RWPE1 (cell line): ENCODE results near the gene ZDHHC3.
"Not testable (repeated sequence)": the region's sequence is repeated elsewhere in the genome, so short reads cannot be mapped to it uniquely, and the experiment has no call there.

ENCODE experiments used
- CTCF ChIA-PET: fragments of 350-600 bp; sonication (Branson Sonifier 250); formaldehyde crosslinking; extraction: SDS; loops from one replicate; lab custom pipeline; 2021; lab: Yijun Ruan, JAX
- POLR2A ChIA-PET: fragments of 400-600 bp; formaldehyde crosslinking; extraction: SDS; loops from one replicate; lab custom pipeline; 2020; ENCODE audit warnings: antibody characterized with exemption; ENCODE audit not compliant: low non-redundant PET; lab: Yijun Ruan, JAX
- DNase-seq: peaks from one replicate; pipeline ENCODE4 v3.0.0; 2012; ENCODE audit warnings: low spot score
- H3K27ac ChIP-seq: fragments of 450-650 bp; 2 replicates; pipeline ENCODE4 v1.5.1; 2017
- TF ChIP-seq, protein P1 (sequence below): fragments of 450-650 bp; conservative IDR thresholded peaks from 2 replicates; pipeline ENCODE4 v1.5.1; 2017; ENCODE audit warnings: low read depth, mild to moderate bottlenecking

ZDHHC3 gene

DNA sequence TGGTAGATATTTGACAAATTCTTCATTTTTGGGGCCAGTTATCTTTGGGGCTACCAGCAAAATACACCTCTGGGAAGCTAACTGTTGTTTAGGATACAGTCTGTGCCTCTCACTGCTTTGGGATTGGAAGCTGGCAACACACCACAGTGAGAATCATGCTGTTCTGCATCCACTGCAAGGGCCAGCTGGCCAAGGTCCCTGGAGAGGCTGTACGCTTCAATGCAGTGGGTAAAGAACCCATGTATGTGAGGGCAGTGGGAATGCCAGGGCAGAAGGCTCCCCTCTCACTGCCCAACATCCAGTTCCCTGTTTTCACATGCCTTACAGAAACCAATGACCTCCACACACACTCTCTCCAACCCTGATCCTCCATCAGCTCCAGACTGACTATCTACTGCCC lies 20.1 kb downstream of the ZDHHC3 start:
- CTCF ChIA-PET: interaction anchor here (0.6 kb wide), 1 partner anchor 18 kb away, joined by 4 read pairs; no protein-coding TSS in a partner anchor
- DNase-seq: no peak
- TF ChIP-seq, protein P1, sequence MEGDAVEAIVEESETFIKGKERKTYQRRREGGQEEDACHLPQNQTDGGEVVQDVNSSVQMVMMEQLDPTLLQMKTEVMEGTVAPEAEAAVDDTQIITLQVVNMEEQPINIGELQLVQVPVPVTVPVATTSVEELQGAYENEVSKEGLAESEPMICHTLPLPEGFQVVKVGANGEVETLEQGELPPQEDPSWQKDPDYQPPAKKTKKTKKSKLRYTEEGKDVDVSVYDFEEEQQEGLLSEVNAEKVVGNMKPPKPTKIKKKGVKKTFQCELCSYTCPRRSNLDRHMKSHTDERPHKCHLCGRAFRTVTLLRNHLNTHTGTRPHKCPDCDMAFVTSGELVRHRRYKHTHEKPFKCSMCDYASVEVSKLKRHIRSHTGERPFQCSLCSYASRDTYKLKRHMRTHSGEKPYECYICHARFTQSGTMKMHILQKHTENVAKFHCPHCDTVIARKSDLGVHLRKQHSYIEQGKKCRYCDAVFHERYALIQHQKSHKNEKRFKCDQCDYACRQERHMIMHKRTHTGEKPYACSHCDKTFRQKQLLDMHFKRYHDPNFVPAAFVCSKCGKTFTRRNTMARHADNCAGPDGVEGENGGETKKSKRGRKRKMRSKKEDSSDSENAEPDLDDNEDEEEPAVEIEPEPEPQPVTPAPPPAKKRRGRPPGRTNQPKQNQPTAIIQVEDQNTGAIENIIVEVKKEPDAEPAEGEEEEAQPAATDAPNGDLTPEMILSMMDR: no peak
- no peak overlapping the region for H3K27ac ChIP-seq
- POLR2A ChIA-PET: no interaction called here

DNA sequence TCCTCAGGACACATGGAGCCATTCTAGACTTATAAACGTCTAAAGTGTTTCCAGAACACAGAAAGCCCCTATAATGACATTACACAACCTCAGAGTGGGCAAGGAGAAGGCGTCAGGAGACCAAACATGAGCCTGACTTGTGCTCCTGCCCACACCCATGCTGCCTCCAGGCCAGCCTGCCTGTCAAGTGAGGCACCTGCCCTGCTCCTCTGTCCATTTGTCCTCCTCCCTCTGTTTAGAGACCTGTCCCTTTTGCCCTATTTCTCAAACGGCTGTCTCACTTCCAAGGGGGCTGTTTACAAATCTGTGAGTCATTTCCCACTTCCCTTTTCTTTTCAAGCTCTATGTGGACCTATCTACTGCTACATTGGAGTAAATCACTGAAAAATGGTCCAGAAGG lies 21.0 kb downstream of the ZDHHC3 start:
- CTCF ChIA-PET: no interaction called here
- peak; percentile 12 for DNase-seq
- no peak overlapping the region for H3K27ac ChIP-seq
- TF ChIP-seq, protein P1: no peak
- POLR2A ChIA-PET: no interaction called here

DNA sequence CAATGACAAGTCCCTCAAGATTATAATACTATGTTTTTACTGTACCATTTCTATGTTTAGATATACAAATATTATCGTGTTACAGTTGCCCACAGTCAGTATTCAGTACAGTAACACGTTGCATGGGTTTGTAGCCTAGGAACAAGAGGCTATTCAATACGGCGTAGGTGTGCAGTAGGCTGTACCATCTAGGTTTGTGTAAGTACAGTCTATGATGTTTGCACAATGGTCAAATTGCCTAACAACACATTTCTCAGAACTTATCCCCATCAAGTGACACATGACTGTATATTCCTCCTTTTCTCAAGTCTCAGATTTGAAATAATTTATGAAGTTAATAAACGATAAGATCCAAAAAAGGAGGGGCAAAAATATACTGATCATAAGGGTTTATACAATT lies 21.7 kb downstream of the ZDHHC3 start:
- TF ChIP-seq, protein P1: no peak
- ChIA-PET POLR2A (no interaction called here), CTCF (no interaction called here)
- H3K27ac ChIP-seq: no peak overlapping the region
- no peak for DNase-seq

DNA sequence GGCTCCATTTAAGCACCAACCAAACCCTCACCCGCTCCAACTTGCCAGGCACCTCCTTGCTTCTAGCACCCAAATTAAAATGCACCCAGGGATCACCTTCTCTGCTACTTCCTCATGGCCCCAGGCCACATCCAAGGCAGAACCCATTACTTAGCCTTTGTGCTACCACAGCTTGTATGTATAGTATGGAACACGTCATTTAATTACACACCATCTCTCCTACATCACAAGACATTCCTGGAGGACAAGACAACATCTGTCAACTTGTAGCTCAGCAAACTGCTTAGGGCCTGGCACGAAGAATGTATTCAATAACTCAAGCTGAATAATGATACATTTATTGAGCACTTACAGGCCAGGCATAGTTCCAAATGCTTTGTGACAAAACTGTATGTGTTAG lies 23.3 kb downstream of the ZDHHC3 start:
- DNase-seq: no peak
- POLR2A ChIA-PET: no interaction called here
- TF ChIP-seq, protein P1: no peak
- CTCF ChIA-PET: no interaction called here
- no peak overlapping the region for H3K27ac ChIP-seq

DNA sequence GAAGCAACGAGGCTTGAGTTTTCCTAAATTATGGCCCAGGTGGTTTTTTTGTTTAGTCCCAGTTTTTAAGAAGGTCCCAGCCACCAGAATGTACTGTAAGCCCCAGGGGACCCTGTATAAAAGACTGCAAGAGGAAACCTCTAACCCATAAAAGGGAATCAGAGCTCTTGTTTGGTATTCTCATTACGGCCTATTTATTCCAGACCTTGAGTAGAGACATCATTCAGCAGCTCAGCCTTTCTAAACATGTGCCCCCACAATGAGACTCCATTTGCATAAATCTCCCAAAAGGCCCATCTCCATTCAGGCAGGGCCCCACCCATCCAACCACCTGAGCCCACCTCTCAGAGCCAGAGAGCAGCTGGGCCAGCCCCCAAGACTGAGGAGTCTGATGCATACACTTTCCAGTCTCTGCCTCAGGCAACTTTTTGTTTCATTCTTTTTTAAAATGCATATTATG lies 25.7 kb downstream of the ZDHHC3 start:
- TF ChIP-seq, protein P1: no peak
- ChIA-PET CTCF (no interaction called here), POLR2A (interaction anchor here (0.6 kb wide), 1 partner anchor 666 kb away, joined by 3 read pairs; no protein-coding TSS in a partner anchor)
- no peak overlapping the region for H3K27ac ChIP-seq
- DNase-seq: no peak

DNA sequence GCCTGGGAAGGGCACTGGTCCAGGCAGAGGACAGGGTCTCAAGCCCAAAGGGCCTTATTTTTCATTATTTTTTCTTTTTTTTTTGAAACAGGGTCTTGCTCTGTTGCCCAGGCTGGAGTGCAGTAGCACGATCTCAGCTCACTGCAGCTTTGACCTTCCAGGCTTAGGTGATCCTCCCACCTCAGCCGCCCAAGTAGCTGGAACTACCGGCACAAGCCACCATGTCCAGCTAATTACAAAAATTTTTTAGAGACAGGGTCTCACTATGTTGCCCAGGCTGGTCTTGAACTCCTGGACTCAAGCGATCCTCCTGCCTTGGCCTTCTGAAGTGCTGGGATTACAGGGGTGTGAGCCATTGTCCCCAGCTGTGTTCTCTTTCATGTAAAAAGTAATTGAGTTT lies 26.2 kb downstream of the ZDHHC3 start:
- DNase-seq, POLR2A ChIA-PET, H3K27ac ChIP-seq, CTCF ChIA-PET: not testable (repeated sequence)

DNA sequence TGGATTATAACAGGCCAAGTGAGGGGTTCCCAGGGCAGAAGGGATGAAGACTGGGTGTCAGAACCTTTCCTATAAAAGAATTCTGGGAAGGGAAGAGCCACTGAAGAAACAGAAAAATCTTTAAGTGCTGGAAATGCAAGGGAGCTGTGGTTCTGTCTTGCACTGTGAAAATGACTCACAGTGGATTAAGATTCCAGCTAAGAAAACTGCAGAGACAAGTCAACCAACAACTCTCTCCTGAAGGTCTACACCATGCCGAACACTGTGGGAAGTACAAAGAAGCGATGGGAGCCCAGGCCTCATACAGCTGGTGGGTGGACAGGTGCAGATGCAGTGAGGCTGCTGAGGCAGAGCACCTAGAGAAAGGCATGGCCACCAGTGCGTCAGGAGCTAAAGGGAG lies 27.7 kb downstream of the ZDHHC3 start:
- no peak overlapping the region for H3K27ac ChIP-seq
- no peak for DNase-seq
- ChIA-PET CTCF (no interaction called here), POLR2A (no interaction called here)
- TF ChIP-seq, protein P1: no peak
